GM19099 (cell line): ENCODE data around the gene NDUFB11.

Experiments
- POLR2A ChIP-seq: IDR thresholded peaks from 3 replicates; pipeline ENCODE4 v1.6.1; 2011; ENCODE audit warnings: low read depth; ENCODE audit not compliant: insufficient read length; ENCODE audit errors: extremely low read depth

NDUFB11 gene

DNA sequence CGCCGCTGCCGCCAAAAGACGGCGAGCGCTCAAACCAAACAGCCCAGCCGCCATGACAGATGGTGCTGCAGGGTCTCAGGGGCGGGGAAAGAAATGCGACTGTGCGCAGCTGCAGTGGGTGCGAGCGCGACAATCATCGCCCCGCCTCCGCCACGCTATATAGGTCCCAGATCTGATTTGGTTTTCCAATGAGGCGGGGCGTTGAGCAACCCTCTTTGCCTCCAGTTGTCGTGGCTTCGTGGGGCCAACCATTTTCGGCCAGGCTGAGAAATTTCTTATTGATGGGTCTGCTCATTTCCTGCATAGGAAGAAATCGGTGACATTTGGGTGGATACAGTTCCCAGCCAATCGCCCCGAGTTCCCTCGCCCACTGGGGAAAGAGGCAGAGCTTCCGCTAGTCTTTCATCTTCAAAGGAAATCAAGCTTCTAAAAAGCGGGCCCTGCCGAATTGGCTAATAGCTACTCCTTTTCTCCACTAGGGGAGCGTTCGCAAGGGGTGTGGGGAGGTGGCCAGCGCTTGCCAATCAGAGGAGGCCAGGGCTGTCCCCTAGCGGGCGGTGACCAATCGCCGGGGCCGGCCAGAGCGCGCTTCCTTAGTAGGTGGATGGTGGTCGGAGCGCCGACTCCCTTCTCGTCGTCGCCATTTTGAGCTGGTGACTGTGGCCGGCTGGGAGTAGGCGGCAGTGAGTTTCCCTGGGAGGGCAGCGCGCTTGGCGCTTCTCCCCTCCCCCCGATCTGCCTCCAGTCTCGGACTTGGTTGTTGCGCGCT lies at the start of gene NDUFB11, which contains the start of gene RBM10:
Gene NDUFB11, minus strand, starts transcription at position 77 of the 769 bp plus-strand sequence. Its CDS starts 23 bp downstream, at position 54.
Gene RBM10, plus strand, starts transcription at position 596 of the 769 bp plus-strand sequence. CDS start 2,261 bp downstream, outside the sequence.
- TF ChIP-seq POLR2A = peak; percentile 86

DNA sequence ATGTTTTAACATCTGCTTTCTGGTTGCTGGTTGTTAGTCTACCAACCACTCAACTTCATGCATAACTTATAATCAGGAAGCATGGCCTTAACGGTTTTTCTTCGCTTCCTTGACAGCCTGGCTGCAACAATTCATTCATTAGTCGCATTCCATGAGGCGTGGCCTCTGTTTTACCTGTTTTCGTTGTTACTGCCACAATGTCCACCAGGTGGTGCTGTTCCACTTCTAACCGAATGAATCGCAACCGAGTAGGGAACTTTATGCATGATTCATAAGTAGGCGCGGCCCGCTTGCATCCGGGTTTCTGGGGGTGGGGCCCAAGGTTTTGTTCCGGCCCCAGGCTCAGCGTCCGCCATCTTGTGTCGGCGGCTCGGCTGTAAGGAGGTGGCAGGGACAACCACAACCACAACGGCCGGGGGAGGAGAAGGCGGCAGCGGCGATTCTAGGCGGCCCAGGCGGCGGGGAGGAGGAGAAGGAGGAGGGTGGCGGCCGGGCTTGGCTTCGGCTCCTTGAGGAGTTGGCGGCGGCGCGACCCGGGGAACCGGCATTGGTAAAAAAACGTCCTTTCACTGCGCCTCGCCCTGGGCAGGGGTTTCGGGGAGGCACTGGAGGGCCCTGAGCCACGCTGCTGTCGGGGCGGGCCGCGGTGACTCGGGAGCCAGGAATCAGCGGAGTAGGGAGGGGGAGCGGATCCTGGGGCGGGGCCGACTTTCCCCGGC lies 49.1 kb upstream of the NDUFB11 start, which contains the start of gene UBA1:
Gene UBA1, plus strand, starts transcription at position 355 of the 719 bp plus-strand sequence. CDS start 4,974 bp downstream, outside the sequence.
- peak; percentile 95 for TF ChIP-seq POLR2A

DNA sequence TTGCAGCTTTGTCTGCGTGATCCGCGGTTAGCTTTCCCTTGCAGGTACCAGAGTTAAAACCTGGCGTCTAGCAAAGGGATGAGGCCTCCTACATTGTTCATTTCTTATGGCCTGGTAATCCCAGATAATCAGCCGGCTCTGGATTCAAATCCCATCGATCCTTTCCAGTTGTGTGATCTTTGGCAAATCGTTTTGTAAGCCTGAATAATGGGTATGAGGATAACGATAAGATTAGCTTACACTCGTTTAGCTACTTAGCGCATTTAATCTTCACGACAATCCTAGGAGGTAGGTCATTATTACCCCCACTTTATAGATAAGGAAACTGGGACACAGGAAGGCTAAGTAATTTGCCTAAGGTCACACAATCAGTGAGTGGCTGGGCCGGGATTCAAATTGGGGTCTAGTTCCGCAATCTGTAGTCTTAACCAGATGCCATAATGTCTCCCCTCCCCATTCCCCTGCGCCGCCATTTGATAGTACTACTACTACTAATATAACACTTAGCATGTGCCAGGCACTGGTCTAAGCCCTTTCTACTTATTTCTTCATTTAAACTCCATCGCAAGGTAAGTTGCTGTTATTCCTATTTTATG lies 47.4 kb upstream of the NDUFB11 start:
- no peak for TF ChIP-seq POLR2A

DNA sequence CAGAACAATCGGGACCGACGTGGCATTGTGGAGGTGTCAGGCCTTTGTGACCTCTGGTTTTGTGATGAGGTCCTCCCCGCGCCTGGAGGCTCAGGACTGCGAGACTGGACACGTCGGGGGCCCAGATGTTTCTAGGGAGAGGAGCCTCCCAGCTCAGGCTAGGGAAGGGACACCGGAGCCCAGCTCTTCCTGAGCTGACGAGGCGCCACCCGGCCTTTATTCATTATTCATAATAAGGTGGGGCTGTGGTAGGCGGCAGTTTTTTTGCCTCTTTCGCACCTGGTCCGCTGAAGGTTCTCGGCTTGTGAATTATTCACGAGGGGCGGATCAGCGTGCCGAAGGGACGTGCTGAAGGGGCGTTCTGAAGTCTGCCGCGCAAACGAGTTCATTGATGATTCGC lies 46.8 kb upstream of the NDUFB11 start:
- TF ChIP-seq POLR2A = peak; percentile 39

DNA sequence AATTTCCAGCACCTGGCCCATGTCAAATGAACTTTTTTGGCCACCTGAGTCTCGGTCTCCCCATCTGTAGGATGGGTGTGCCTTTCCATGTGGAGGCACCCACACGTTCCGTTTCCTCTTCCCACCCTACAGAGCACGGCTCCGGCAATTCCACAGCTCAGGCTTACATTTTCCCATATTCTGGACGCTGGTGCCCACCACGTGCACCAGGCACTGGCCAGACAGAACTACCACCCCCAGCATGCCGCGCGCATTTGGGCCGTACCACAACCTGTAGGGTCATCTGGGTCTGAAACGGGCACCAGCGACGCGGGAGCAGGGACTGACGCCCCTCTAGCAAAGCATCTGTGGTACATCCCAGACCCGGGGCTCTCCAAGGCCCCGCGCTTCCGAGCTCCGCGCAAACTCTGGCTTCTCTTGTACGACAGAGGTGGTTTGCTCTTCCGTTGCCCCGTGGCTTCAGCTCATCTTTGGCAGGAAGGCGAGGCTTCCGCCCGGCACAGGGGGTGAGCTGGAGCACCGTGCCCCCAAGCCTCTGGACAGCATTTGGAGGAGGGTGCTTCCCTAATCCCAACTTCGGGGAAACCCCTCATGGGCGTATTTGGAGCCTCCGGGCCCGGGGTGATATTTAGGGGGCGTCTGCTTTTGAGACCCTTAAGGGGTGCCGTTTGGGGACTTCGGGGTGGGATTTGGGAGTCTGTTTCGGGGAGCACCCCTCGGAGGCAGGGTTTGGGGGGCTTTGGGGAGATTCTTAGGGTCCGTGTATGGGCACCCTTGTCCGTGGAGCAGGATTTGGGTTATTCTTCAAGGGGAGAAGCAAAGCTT lies 46.2 kb upstream of the NDUFB11 start:
- TF ChIP-seq POLR2A = peak; percentile 82

DNA sequence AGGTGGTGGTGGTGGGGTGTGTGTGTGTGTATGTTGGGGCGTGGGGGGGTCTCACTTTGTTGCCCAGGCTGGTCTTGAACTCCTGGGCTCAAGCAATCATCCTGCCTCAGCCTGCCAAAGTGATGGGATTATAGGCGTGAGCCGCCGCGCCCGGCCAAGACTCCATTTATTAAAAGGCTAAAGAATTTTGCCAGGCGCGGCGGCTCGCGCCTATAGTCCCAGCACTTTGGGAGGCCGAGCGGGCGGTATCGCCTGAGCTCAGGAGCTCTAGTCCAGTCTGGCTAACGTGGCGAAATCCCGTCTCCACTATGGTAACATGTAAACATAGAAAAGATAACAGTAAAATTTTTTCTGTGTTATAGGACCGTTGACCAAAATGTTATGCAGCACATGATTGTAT lies 45.4 kb upstream of the NDUFB11 start:
- TF ChIP-seq POLR2A = no peak

DNA sequence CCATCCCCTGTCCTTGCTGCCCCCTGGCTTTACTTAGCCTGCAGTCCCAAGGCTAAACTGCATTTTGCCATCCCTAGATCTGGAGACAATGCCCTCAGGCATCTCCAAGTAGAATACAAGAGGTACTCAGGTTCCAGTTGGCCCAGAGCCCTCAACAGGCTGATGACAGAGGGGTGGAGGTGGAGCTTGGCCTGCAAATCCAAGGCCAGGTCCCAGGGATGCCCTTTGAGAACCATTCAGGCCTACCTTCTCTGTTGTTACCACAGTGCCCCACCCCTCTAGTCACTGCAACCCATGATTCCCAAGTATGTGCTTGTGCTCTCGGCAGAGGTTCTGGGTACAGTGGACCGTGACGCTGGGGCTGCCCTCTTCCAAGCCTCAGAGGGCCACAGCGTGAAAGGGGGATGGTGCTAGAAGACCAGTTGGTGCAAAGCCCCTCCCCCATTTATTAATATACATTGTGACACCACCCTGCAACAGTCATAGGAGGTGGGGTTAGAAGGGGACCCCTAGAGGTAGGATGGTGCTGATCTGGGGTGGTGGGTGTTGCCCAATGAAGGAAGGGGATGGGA lies 42.7 kb upstream of the NDUFB11 start:
- TF ChIP-seq POLR2A = no peak

DNA sequence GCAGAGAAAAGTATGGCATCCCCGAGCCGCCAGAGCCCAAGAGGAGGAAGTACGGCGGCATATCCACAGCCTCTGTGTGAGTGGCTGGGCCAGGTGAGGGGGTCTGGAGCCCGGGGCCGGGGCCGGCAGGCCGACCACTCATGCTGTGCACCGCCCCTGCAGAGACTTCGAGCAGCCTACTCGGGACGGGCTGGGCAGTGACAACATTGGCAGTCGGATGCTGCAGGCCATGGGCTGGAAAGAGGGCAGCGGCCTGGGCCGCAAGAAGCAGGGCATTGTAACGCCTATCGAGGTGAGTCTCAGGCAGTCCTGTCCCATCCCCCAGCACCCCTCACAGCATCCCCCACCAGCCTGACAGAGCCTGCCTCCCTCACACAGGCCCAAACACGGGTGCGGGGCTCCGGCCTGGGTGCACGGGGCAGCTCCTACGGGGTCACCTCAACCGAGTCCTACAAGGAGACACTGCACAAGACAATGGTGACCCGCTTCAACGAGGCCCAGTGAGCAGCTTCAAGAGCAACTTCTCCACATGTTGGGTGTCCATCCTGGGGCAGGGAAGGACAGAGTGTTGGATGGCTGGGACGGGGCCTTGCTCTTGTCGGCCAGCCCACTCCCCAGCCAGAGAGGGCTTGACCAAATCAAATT lies 41.7 kb upstream of the NDUFB11 start:
- no peak for TF ChIP-seq POLR2A

DNA sequence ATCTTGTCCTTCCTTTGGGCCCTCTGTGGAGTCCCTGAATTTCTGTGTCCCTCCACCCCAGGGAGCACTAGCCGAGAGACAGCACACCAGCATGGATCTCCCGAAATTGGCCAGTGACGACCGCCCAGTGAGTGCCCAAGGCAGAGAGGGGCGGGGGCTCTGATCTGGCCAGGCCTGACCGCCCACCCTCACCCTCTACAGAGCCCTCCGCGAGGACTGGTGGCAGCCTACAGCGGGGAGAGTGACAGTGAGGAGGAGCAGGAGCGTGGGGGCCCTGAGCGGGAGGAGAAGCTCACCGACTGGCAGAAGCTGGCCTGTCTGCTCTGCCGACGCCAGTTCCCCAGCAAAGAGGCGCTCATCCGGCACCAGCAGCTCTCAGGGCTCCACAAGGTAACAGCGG lies 40.7 kb upstream of the NDUFB11 start:
- no peak for TF ChIP-seq POLR2A

DNA sequence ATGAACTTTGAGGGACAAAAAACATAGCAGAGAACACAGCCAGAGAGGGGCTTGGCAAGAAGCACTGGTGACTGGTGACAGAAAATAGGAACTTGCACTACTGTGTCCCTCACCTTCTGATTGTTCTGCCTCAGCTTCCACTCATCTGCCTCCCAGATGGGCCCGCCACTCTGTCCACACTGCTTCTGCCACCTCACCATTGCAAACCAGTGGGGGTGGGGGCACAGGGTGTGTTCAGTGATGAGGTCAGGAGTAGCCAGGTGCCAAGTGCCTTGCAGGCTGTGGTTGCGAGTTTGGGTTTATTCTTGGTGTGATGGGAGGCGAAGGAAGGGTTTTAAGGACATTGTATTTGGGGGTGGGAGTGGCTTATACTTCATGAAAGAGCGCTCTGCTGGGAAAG lies 40.0 kb upstream of the NDUFB11 start:
- no peak for TF ChIP-seq POLR2A

DNA sequence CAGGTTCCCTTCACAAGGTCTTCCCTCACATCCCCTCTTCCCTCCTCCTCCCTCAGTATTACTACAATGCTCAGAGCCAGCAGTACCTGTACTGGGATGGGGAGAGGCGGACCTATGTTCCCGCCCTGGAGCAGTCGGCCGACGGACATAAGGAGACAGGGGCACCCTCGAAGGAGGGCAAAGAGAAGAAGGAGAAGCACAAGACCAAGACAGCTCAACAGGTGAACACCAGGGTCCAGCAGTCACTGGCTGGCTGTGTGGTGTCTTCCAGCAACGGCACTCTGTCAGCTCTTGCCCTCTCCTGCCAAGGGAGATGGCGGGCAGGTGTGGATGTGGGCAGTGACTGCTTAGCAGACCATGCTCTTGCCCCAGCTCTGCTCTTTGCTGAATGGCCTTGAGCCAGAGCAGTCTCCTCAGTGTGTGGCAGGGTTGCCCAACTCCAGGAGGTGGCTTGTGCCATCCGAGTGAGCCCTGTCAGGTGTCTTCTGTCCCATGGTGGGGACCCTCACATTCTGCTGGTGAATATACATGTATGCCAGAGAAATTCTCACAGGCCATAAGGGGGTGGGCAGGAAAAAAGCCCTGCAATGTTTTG lies 37.7 kb upstream of the NDUFB11 start:
- TF ChIP-seq POLR2A = no peak

DNA sequence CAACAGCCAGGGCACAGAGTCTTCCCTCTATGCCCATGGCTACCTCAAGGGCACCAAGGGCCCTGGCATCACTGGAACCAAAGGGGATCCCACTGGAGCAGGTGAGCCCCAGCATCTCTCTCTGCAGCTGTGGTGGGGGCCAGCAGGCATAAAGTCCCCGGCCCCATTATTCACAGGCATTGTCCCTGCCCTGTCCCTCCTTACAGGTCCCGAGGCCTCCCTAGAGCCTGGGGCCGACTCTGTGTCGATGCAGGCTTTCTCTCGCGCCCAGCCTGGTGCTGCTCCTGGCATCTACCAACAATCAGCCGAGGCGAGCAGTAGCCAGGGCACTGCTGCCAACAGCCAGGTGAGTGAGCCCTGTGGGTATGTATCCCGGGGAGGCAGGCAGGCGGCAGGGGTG lies 36.8 kb upstream of the NDUFB11 start:
- TF ChIP-seq POLR2A = no peak

DNA sequence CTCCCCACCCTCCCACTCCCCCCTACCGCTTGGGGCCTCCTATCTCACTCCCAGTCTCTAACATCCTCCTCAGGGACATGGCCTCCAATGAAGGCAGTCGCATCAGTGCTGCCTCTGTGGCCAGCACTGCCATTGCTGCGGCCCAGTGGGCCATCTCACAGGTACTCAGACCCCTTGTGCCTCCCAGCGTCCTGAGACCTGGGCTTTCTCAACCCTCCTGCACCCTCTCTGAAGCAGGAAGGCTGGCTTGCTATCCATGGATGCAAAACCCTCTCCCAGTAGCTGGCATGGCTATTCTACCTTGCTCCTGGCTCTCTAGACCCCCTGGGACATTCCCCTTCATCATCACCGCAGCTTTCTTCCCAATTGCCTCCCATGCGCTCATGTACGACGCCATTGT lies 35.8 kb upstream of the NDUFB11 start:
- TF ChIP-seq POLR2A = no peak

DNA sequence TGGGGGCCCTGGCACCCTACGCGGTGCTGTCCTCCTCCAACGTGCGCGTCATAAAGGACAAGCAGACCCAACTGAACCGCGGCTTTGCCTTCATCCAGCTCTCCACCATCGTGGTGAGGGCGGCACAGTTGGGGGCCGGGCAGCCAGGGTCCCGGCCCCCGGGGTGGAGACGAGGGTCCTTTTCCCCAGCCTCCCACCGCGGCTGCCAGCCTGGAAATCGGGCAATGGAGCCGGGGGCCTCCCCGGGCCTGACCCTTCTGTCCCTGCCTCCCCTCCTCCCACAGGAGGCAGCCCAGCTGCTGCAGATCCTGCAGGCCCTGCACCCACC lies 35.4 kb upstream of the NDUFB11 start:
- no peak for TF ChIP-seq POLR2A
